22Rv1 (cell line): Measurements from ENCODE around the gene INPPL1.

Source experiments
- H3K27ac ChIP-seq: fragments of 450-650 bp; 2 replicates; pipeline ENCODE4 v1.5.1; 2017
- ZFX ChIP-seq: fragments of 450-650 bp; IDR thresholded peaks from 2 replicates; pipeline ENCODE4 v1.6.1; 2017; ENCODE audit warnings: antibody characterized with exemption, borderline replicate concordance
- TF ChIP-seq, protein P1 (sequence below): fragments of 450-650 bp; IDR thresholded peaks from 2 replicates; pipeline ENCODE4 v1.5.1; 2017; ENCODE audit warnings: mild to moderate bottlenecking

INPPL1 gene

DNA sequence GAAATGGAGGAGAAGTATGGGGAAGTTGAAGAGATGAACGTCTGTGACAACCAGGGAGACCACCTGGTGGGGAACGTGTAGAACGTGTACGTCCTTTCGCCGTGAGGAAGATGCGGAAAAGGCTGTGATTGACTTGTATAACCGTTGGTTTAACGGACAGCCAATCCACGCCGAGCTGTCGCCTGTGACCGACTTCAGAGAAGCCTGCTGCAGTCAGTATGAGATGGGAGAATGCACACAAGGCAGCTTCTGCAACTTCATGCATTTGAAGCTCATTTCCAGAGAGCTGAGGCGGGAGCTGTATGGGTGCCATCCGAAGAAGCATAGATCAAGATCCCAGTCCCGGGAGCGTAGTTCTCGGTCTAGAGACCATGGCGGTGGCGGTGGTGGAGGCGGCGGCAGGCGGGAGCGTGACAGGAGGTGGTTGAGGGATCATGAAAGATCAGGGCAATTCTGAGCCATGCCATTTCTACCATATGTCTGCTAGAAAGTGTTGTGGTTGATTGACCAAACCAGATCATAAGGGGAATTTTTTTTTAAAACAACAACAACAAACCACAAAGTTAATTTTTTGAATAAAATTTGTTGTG lies 56.3 kb downstream of the INPPL1 start:
- TF ChIP-seq, protein P1, sequence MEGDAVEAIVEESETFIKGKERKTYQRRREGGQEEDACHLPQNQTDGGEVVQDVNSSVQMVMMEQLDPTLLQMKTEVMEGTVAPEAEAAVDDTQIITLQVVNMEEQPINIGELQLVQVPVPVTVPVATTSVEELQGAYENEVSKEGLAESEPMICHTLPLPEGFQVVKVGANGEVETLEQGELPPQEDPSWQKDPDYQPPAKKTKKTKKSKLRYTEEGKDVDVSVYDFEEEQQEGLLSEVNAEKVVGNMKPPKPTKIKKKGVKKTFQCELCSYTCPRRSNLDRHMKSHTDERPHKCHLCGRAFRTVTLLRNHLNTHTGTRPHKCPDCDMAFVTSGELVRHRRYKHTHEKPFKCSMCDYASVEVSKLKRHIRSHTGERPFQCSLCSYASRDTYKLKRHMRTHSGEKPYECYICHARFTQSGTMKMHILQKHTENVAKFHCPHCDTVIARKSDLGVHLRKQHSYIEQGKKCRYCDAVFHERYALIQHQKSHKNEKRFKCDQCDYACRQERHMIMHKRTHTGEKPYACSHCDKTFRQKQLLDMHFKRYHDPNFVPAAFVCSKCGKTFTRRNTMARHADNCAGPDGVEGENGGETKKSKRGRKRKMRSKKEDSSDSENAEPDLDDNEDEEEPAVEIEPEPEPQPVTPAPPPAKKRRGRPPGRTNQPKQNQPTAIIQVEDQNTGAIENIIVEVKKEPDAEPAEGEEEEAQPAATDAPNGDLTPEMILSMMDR = no peak
- no peak for TF ChIP-seq ZFX
- H3K27ac ChIP-seq = no peak overlapping the region

DNA sequence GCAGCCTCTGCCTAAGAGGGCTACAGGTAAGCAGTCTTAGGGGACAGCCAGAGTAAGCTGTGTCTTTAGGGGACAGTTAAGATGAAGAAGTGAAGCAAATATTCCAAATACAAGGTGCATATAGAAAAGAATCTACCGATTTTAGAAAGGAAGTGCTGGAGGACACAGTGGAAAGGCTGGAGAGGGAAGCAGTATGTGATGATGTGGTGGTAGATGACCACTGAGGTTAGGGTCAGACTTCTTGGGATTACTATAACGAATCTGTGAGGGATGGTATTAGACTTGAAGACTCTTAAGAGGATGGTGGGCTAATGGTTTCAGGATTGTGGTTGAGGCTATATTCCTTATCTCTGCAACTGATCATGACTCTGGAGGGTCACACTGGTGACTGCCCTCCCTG lies 59.4 kb downstream of the INPPL1 start:
- H3K27ac ChIP-seq = no peak overlapping the region
- no peak for TF ChIP-seq ZFX
- TF ChIP-seq, protein P1 = no peak

DNA sequence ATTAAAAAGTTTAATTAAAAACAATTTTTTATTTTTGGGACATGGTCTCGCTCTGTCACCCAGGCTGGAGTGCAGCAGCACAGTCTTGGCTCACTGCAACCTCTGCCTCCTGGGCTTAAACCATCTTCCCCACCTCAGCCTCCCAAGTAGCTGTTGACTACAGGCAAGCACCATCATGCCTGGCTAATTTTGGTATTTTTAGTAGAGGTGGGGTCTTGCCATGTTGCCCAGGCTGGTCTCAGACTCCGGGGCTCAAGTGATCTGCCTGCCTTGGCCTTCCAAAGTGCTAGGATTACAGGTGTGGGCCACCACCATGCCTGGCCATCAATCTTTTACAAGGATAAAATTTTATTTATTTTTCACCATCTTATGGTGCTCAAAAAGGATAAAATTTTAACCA lies 62.7 kb downstream of the INPPL1 start:
- no peak overlapping the region for H3K27ac ChIP-seq
- no peak for TF ChIP-seq ZFX
- TF ChIP-seq, protein P1 = no peak
